Heart left ventricle (tissue), 16 donors: ENCODE results near the gene CTNNA1. TPM values are rescaled to one million over a fixed set of nuclear protein-coding genes. Genes with fewer than 3 reads are reported as not detected.

ENCODE experiments used
- ATAC-seq, 4 donors: fragments of 200-7000 bp; cut with Tn5 transposase; one replicate each; pipeline ENCODE4 v1.9.1; 2020 to 2022; ENCODE audit warnings: moderate library complexity in 4 of 4, mild to moderate bottlenecking in 3 of 4, moderate number of reproducible peaks in 1 of 4
- DNase-seq, 5 donors: peaks; one replicate each; pipeline ENCODE4 v3.0.0-alpha.2; 2020
- H3K27ac ChIP-seq, 12 donors: fragments of 200-600 bp; sonication (generic) in 4 of 12; one replicate each; pipeline versions ENCODE4 v1.5.0 to v1.8.0; 2016 to 2022; ENCODE audit warnings: mild to moderate bottlenecking in 2 of 12
- H3K27me3 ChIP-seq, 9 donors: fragments of 200-600 bp; sonication (generic) in 2 of 9; one replicate each; pipeline versions ENCODE4 v1.5.1 to v1.8.0; 2016 to 2022; ENCODE audit warnings: mild to moderate bottlenecking in 3 of 9
- H3K36me3 ChIP-seq, 9 donors: fragments of 200-600 bp; sonication (generic) in 2 of 9; one replicate each; pipeline versions ENCODE4 v1.5.0 to v1.8.0; 2018 to 2022; ENCODE audit warnings: mild to moderate bottlenecking in 2 of 9
- H3K4me1 ChIP-seq, 12 donors: fragments of 200-600 bp; sonication (generic) in 4 of 12; one replicate each; pipeline versions ENCODE4 v1.5.0 to v1.8.0; 2016 to 2022; ENCODE audit warnings: mild to moderate bottlenecking in 3 of 12
- H3K4me3 ChIP-seq, 12 donors: fragments of 200-600 bp; sonication (generic) in 4 of 12; one replicate each; pipeline versions ENCODE4 v1.5.0 to v1.8.0; 2017 to 2022; ENCODE audit warnings: mild to moderate bottlenecking in 9 of 12, moderate library complexity in 4 of 12
- H3K9me3 ChIP-seq, 12 donors: fragments of 200-600 bp; sonication (generic) in 4 of 12; one replicate each; pipeline versions ENCODE4 v1.5.0 to v1.8.0; 2016 to 2022; ENCODE audit warnings: mild to moderate bottlenecking in 1 of 12
- POLR2A ChIP-seq, 2 donors: fragments of 450-650 bp; IDR thresholded peaks; one replicate each; pipeline ENCODE4 v1.6.1; 2017; ENCODE audit warnings: antibody characterized with exemption in 2 of 2, mild to moderate bottlenecking in 2 of 2, moderate library complexity in 2 of 2
- WGBS, 4 donors: extraction: QIAGEN DNeasy Blood & Tissue Kit in 2 of 4; methylation state at CpG; one replicate each; pipeline versions ENCODE4 v1.1.5 to v1.1.7; 2013 to 2018; 5-methylcytosine and 5-hydroxymethylcytosine counted together
- intact Hi-C, 10 donors: fragments of 100-400 bp; cut with DNase I; formaldehyde crosslinking; loops; one replicate each; pipeline versions ENCODE4 v1.11.1 to v1.14.2; 2022
- polyA plus RNA-seq, 2 donors: library from polyadenylated mRNA; stranded (reverse); fragments of 200-250 nt; gene quantifications; one replicate each; pipeline ENCODE4 v1.2.3, GENCODE V29; 2013
- total RNA-seq, 9 donors: library from RNA; depleted of rRNA in 2 of 9; stranded (reverse); fragments of >200 nt in 2 of 9; fragmentation: NEBNext Ultra II Directional in 3 of 9; extraction: Animal tissue kit (Norgen Biotek cat#: 25700) in 3 of 9; gene quantifications; one replicate each; pipeline versions ENCODE4 v1.1.0 to v1.2.4, GENCODE V29; 2016 to 2023
- TF ChIP-seq, protein P1 (sequence below), 12 donors: fragments of 200-600 bp; sonication (generic) in 4 of 12; IDR thresholded peaks; one replicate each; pipeline versions ENCODE4 v1.5.0 to v1.8.0; 2018 to 2022; ENCODE audit warnings: antibody characterized with exemption in 12 of 12, mild to moderate bottlenecking in 5 of 12
- donor health status: ischemic (EF 13 %, LVEDD 7.1; RV severe dilation, severe dysfunction).
- donor health status: healthy with polysubstance abuse.
- donor health status: DM: no; HTN: yes; CAD: no.
- donor health status: DM: no; HTN: no; CAD: no.
- donor health status: ischemic (EF 25% LVEDD 6.9; RV normal size, moderate dysfunction).
- donor health status: ischemic (EF 25% LVEDD 5.7; RV mildly dilated, moderate dysfunction).
- donor health status: healthy.
- donor health status: DM: yes; HTN: yes; CAD: no.
- donor health status: ischemic (EF 35%, LVEDD 5.7; RV mildly dilated, moderate dysfunction).
- donor health status: nonischemic (EF 11% LVEDD 7.7; RV severe dilation, severe dysfunction).
- donor health status: DM: yes; HTN: yes; CAD: no.
- donor health status: PGD.
- donor health status: ischemic (EF 29% LVEDD 5.4; RV normal size, mild dysfunction).
- donor health status: nonischemic (EF 23%, LVEDD 6.1; RV moderate dilation, normal function).

The CTNNA1 gene
- total and polyA plus RNA-seq, 11 donors, result 140 to 460 (median 399) TPM

- ATAC-seq, result no peak
- Histone ChIP-seq H3K27me3 (no peaks in the 10 kb centered on the region), H3K36me3 (no peaks in the 10 kb centered on the region), H3K27ac (no peak overlapping the region), H3K4me3 (no peak overlapping the region), H3K4me1 (peaks cover 0 to 45% (median 8%) of the 10 kb centered on the region in 12 donors), H3K9me3 (no peaks in the 10 kb centered on the region)
- TF ChIP-seq POLR2A (IDR thresholded peaks at IDR 0.05), result no peak
- TF ChIP-seq, protein P1, sequence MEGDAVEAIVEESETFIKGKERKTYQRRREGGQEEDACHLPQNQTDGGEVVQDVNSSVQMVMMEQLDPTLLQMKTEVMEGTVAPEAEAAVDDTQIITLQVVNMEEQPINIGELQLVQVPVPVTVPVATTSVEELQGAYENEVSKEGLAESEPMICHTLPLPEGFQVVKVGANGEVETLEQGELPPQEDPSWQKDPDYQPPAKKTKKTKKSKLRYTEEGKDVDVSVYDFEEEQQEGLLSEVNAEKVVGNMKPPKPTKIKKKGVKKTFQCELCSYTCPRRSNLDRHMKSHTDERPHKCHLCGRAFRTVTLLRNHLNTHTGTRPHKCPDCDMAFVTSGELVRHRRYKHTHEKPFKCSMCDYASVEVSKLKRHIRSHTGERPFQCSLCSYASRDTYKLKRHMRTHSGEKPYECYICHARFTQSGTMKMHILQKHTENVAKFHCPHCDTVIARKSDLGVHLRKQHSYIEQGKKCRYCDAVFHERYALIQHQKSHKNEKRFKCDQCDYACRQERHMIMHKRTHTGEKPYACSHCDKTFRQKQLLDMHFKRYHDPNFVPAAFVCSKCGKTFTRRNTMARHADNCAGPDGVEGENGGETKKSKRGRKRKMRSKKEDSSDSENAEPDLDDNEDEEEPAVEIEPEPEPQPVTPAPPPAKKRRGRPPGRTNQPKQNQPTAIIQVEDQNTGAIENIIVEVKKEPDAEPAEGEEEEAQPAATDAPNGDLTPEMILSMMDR (IDR thresholded peaks at IDR 0.05), result no peak
- 88 to 98% (median 94%) methylated on average over 4 of the region's 4 CpGs for WGBS, 4 donors
- intact Hi-C loops, result no loop called here
- no peak for DNase-seq
Observed at GRCh38 chr5:138962614-138963370, 209.6 kb downstream of the CTNNA1 start.

DNA sequence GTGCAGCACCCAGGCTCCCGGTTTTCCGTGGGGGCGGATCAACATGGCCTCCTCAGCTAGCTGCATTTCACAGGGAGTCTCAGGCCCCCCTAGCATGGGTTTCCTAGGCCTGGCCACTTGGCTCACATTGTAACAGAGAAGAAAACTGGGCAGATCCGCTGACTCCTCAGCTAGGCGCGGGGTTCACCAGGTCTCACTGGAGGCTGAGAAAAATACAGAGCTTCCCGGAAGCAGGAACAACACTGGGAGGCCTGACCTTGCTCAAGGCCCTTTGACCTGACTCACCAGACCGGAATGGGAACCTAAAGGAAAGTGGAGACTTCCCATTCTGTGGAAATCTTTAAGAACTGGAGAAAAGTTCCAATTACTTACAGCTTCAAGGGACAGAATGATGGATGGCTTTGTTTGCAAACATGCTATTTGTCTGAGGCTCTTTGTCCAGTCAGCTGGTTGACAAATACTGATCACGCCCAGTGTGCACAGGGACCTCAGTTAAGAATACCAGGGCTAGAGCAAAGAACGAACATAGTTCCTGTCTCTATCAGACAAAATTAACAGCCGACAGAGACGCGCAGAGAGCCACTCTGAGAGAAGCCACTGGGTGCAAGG is 210.6 kb downstream of the CTNNA1 start:
- DNase-seq (no peak), ATAC-seq (no peak)
- Histone ChIP-seq H3K4me3 (no peak overlapping the region), H3K27ac (no peak overlapping the region), H3K9me3 (no peaks in the 10 kb centered on the region), H3K36me3 (no peaks in the 10 kb centered on the region), H3K4me1 (peaks cover 0 to 55% (median 12%) of the 10 kb centered on the region in 12 donors), H3K27me3 (no peaks in the 10 kb centered on the region)
- TF ChIP-seq, protein P1 (IDR thresholded peaks at IDR 0.05), result no peak
- no peak for TF ChIP-seq POLR2A (IDR thresholded peaks at IDR 0.05)
- intact Hi-C loops, result no loop called here
- WGBS, 4 donors, result 78 to 89% (median 84%) methylated on average over 11 to 13 of the region's 13 CpGs

DNA sequence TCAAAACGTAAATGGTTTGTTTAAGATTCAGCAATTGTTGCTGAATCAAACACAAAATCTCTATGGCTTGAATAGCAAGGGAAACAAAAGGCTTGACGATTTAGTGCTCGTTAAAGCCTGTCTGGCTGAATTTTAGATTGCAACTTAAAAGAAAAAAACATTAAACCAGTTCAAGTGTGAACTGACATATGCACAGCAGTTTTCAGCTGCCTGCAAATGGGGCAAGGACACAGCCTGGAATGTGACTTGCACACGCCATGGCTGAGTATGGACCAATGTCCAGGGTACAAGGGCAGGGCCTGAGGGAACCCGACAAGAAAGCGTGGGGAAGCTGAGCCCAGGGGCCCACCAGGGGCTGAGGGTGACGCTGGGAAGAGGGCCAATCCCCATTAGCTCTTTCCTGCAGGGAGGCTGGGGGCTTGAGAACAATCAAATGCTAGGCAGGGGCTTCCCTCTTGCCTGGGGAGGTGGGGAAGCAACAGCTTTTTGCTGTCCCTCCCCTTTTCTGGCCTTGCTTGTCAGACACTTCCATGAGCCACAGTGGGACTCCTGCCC is 211.5 kb downstream of the CTNNA1 start:
- TF ChIP-seq POLR2A (IDR thresholded peaks at IDR 0.05), result no peak
- TF ChIP-seq, protein P1 (IDR thresholded peaks at IDR 0.05), result no peak
- no peak for DNase-seq
- Histone ChIP-seq H3K27me3 (no peaks in the 10 kb centered on the region), H3K4me3 (no peak overlapping the region), H3K36me3 (no peaks in the 10 kb centered on the region), H3K9me3 (no peaks in the 10 kb centered on the region), H3K4me1 (peaks cover 0 to 64% (median 16%) of the 10 kb centered on the region in 12 donors), H3K27ac (no peak overlapping the region)
- intact Hi-C loops, result no loop called here
- no peak for ATAC-seq
- WGBS, 4 donors, result 66 to 78% (median 73%) methylated on average over 7 of the region's 7 CpGs

- TF ChIP-seq, protein P1 (IDR thresholded peaks at IDR 0.05), result no peak
- TF ChIP-seq POLR2A (IDR thresholded peaks at IDR 0.05), result no peak
- Histone ChIP-seq H3K36me3 (no peaks in the 10 kb centered on the region), H3K4me1 (peaks cover 0 to 72% (median 18%) of the 10 kb centered on the region in 12 donors), H3K27me3 (no peaks in the 10 kb centered on the region), H3K27ac (no peak overlapping the region), H3K9me3 (no peaks in the 10 kb centered on the region), H3K4me3 (no peak overlapping the region)
- WGBS, 4 donors, result 96 to 100% (median 98%) methylated on average over 2 of the region's 2 CpGs
- no peak for ATAC-seq
- DNase-seq, result no peak
- intact Hi-C loops, result no loop called here
Observed at GRCh38 chr5:138965626-138966025, 212.4 kb downstream of the CTNNA1 start.
